HepG2 (cell line): ENCODE measurements around the gene KCTD6. TPM values are rescaled to one million over a fixed set of nuclear protein-coding genes. Genes with fewer than 3 reads are reported as not detected.
A peak's percentile ranks its signal among the peaks of the same experiment; 100 is the strongest.

Experiments
- CBX1 ChIP-seq: IDR thresholded peaks from one replicate; pipeline ENCODE4 v1.6.1; 2016; ENCODE audit warnings: antibody characterized with exemption, low read depth
- KAT7 ChIP-seq: IDR thresholded peaks from 2 replicates; pipeline ENCODE4 v1.6.1; 2018; ENCODE audit warnings: borderline replicate concordance, missing compliant biosample characterization
- KDM2A ChIP-seq: sonication (generic); formaldehyde crosslinking; IDR thresholded peaks from 2 replicates; pipeline ENCODE4 v1.4.0; 2020; ENCODE audit warnings: low read depth, missing genetic modification reagents, borderline replicate concordance
- KDM6A ChIP-seq: IDR thresholded peaks from 2 replicates; pipeline ENCODE4 v1.6.1; 2016; ENCODE audit warnings: low read depth
- NCOA1 ChIP-seq: sonication (generic); formaldehyde crosslinking; IDR thresholded peaks from 2 replicates; pipeline ENCODE4 v1.9.0; 2021; ENCODE audit warnings: missing genetic modification reagents
- NFE2L1 ChIP-seq: sonication (generic); formaldehyde crosslinking; IDR thresholded peaks from 2 replicates; pipeline ENCODE4 v1.4.0; 2020; ENCODE audit warnings: missing genetic modification reagents, mild to moderate bottlenecking, borderline replicate concordance
- PLRG1 ChIP-seq: fragments of 450-650 bp; conservative IDR thresholded peaks from 2 replicates; pipeline ENCODE4 v1.6.1; 2016
- PPARG ChIP-seq: conservative IDR thresholded peaks from 2 replicates; pipeline ENCODE4 v1.6.1; 2016; ENCODE audit warnings: missing biosample characterization, missing genetic modification reagents
- RXRA ChIP-seq: sonication (generic); formaldehyde crosslinking; IDR thresholded peaks from 2 replicates; pipeline ENCODE4 v1.5.1; 2020; ENCODE audit warnings: missing genetic modification reagents
- SALL1 ChIP-seq: sonication (generic); formaldehyde crosslinking; IDR thresholded peaks from 2 replicates; pipeline ENCODE4 v1.8.0; 2022; ENCODE audit warnings: mild to moderate bottlenecking, missing genetic modification reagents
- SNRNP70 ChIP-seq: fragments of 200-400 bp; formaldehyde crosslinking; IDR thresholded peaks from 2 replicates; pipeline ENCODE4 v1.6.1; 2017; ENCODE audit warnings: mild to moderate bottlenecking, low read depth, low read length, moderate library complexity
- SOX5 ChIP-seq: IDR thresholded peaks from 2 replicates; pipeline ENCODE4 v1.6.1; 2016; ENCODE audit warnings: borderline replicate concordance
- SYNCRIP ChIP-seq: fragments of 200-400 bp; formaldehyde crosslinking; IDR thresholded peaks from 2 replicates; pipeline ENCODE4 v1.6.1; 2018; ENCODE audit warnings: mild to moderate bottlenecking, low read depth, low read length; ENCODE audit not compliant: insufficient read depth
- ZNF230 ChIP-seq: sonication (generic); formaldehyde crosslinking; IDR thresholded peaks from 2 replicates; pipeline ENCODE4 v1.4.0; 2020; ENCODE audit warnings: mild to moderate bottlenecking, missing genetic modification reagents
- ZNF260 ChIP-seq: sonication (generic); formaldehyde crosslinking; IDR thresholded peaks from 2 replicates; pipeline ENCODE4 v1.4.0; 2020; ENCODE audit warnings: missing genetic modification reagents, low read depth, mild to moderate bottlenecking, borderline replicate concordance
- ZNF3 ChIP-seq: IDR thresholded peaks from 2 replicates; pipeline ENCODE4 v1.7.0; 2017; ENCODE audit warnings: inconsistent platforms
- ZNF766 ChIP-seq: sonication (generic); formaldehyde crosslinking; IDR thresholded peaks from 2 replicates; pipeline ENCODE4 v1.5.0; 2020; ENCODE audit warnings: missing genetic modification reagents, borderline replicate concordance
- ZSCAN9 ChIP-seq: IDR thresholded peaks from 2 replicates; pipeline ENCODE4 v1.6.1; 2016; ENCODE audit warnings: borderline replicate concordance
- polyA plus RNA-seq, 8 experiments: library from polyadenylated mRNA; depleted of rRNA in 3 of 8; stranded (reverse) in 7 of 8; unstranded in 1 of 8; fragments of >200 nt; fragmentation: Illumina TruSeq in 4 of 8; extraction: Trizol in 4 of 8; gene quantifications; 2 replicates each; pipeline versions ENCODE4 v1.2.1 to v1.2.3, GENCODE V29; 2011 to 2016; ENCODE audit warnings: low read depth in 4 of 8, missing spikeins in 1 of 8, mixed read lengths in 1 of 8; ENCODE audit not compliant: insufficient read depth in 1 of 8
- total RNA-seq, 5 experiments: library from RNA; depleted of rRNA; stranded (reverse); fragments of >200 nt; fragmentation: Illumina TruSeq; extraction: Trizol; gene quantifications; 2 replicates each; pipeline ENCODE4 v1.2.3, GENCODE V29; 2016; ENCODE audit warnings: low read depth in 1 of 5
- TF ChIP-seq, protein P1 (sequence below): sonication (generic); formaldehyde crosslinking; IDR thresholded peaks from 2 replicates; pipeline ENCODE4 v1.4.0; 2020; ENCODE audit warnings: mild to moderate bottlenecking, missing genetic modification reagents
- TF ChIP-seq, protein P2 (sequence below): IDR thresholded peaks from 2 replicates; pipeline ENCODE4 v1.4.0; 2020; ENCODE audit warnings: mild to moderate bottlenecking, missing genetic modification reagents
- TF ChIP-seq, protein P3 (sequence below): IDR thresholded peaks from 2 replicates; pipeline ENCODE4 v1.6.1; 2012; ENCODE audit warnings: low read depth, low read length, improper control_type of control experiment
- TF ChIP-seq, protein P4 (sequence below): sonication (generic); formaldehyde crosslinking; IDR thresholded peaks from 2 replicates; pipeline ENCODE4 v1.5.0; 2020; ENCODE audit warnings: missing genetic modification reagents

The KCTD6 gene
- total and polyA plus RNA-seq, 2 of the 13 experiments (the other 11 are each of a cell fraction or from before 2014, with no cell fraction given), result 13.4 to 14.2 TPM

DNA sequence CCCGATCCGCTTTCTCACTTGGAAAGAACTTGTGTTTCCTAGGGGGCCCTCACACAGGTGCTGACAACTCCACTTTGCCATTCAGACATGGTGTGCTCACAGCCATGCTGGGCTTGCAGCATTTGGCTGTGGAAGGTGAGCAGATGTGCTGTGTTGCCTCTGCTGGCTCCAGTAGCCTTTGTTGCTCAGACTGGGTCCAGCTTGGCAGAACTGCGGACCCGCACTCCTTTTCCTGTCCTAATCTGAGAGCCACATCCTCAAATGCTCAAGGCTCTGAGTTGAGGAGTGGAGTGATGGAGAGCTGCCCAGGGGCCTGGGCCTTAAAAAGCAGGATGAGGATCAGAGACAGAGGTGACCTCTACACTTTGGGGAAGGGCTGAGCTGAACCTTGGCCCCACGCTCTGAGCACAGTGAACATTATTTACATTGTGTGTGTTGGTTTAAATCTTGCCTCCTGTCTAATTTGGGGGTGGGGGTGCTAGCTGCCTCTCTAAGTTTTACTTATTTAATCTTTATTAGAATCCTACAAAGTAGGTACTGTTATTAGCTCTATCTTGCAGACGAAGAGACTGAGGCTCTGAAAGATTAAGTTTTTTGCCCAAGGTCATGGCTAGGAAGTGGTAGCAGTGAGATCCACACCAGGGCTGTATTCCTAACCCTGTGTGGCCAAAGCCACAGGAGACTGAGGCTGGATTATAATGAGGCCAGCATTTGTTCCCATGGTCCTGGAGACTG is 27.9 kb downstream of the KCTD6 start (continued):
- TF ChIP-seq ZNF230 (CRISPR knock-in tag) (0 out of 2 replicates have a peak, but pooled peaks have one; percentile 65), RXRA (CRISPR knock-in tag) (0 out of 2 replicates have a peak, but pooled peaks have one; percentile 40), SOX5 (0 out of 2 replicates have a peak, but pooled peaks have one; percentile 39), ZNF766 (CRISPR knock-in tag) (no peak), ZNF3 (CRISPR knock-in tag) (no peak), SALL1 (CRISPR knock-in tag) (peak; percentile 80), SNRNP70 (no peak), PPARG (peak; percentile 72; the same call in 1 of the 2 replicates), ZSCAN9 (CRISPR knock-in tag) (no peak), ZNF260 (CRISPR knock-in tag) (no peak), KDM2A (CRISPR knock-in tag) (0 out of 2 replicates have a peak, but pooled peaks have one; percentile 15), KDM6A (peak; percentile 91), PLRG1 (no peak), NFE2L1 (no peak), NCOA1 (CRISPR knock-in tag) (no peak), SYNCRIP (no peak), CBX1 (no peak), KAT7 (CRISPR knock-in tag) (0 out of 2 replicates have a peak, but pooled peaks have one; percentile 31)
- TF ChIP-seq, protein P1, sequence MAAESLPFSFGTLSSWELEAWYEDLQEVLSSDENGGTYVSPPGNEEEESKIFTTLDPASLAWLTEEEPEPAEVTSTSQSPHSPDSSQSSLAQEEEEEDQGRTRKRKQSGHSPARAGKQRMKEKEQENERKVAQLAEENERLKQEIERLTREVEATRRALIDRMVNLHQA (CRISPR knock-in tag), result no peak
- TF ChIP-seq, protein P2, sequence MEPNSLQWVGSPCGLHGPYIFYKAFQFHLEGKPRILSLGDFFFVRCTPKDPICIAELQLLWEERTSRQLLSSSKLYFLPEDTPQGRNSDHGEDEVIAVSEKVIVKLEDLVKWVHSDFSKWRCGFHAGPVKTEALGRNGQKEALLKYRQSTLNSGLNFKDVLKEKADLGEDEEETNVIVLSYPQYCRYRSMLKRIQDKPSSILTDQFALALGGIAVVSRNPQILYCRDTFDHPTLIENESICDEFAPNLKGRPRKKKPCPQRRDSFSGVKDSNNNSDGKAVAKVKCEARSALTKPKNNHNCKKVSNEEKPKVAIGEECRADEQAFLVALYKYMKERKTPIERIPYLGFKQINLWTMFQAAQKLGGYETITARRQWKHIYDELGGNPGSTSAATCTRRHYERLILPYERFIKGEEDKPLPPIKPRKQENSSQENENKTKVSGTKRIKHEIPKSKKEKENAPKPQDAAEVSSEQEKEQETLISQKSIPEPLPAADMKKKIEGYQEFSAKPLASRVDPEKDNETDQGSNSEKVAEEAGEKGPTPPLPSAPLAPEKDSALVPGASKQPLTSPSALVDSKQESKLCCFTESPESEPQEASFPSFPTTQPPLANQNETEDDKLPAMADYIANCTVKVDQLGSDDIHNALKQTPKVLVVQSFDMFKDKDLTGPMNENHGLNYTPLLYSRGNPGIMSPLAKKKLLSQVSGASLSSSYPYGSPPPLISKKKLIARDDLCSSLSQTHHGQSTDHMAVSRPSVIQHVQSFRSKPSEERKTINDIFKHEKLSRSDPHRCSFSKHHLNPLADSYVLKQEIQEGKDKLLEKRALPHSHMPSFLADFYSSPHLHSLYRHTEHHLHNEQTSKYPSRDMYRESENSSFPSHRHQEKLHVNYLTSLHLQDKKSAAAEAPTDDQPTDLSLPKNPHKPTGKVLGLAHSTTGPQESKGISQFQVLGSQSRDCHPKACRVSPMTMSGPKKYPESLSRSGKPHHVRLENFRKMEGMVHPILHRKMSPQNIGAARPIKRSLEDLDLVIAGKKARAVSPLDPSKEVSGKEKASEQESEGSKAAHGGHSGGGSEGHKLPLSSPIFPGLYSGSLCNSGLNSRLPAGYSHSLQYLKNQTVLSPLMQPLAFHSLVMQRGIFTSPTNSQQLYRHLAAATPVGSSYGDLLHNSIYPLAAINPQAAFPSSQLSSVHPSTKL (CRISPR knock-in tag), result peak; percentile 69; the same call in 1 of the 2 replicates
- TF ChIP-seq, protein P3, sequence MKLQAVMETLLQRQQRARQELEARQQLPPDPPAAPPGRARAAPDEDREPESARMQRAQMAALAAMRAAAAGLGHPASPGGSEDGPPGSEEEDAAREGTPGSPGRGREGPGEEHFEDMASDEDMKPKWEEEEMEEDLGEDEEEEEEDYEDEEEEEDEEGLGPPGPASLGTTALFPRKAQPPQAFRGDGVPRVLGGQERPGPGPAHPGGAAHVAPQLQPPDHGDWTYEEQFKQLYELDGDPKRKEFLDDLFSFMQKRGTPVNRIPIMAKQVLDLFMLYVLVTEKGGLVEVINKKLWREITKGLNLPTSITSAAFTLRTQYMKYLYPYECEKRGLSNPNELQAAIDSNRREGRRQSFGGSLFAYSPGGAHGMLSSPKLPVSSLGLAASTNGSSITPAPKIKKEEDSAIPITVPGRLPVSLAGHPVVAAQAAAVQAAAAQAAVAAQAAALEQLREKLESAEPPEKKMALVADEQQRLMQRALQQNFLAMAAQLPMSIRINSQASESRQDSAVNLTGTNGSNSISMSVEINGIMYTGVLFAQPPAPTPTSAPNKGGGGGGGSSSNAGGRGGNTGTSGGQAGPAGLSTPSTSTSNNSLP, result no peak; the same call in 1 of the 2 replicates
- TF ChIP-seq, protein P4, sequence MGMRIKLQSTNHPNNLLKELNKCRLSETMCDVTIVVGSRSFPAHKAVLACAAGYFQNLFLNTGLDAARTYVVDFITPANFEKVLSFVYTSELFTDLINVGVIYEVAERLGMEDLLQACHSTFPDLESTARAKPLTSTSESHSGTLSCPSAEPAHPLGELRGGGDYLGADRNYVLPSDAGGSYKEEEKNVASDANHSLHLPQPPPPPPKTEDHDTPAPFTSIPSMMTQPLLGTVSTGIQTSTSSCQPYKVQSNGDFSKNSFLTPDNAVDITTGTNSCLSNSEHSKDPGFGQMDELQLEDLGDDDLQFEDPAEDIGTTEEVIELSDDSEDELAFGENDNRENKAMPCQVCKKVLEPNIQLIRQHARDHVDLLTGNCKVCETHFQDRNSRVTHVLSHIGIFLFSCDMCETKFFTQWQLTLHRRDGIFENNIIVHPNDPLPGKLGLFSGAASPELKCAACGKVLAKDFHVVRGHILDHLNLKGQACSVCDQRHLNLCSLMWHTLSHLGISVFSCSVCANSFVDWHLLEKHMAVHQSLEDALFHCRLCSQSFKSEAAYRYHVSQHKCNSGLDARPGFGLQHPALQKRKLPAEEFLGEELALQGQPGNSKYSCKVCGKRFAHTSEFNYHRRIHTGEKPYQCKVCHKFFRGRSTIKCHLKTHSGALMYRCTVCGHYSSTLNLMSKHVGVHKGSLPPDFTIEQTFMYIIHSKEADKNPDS (CRISPR knock-in tag), result no peak; the same call in 1 of the 2 replicates
